Neural crest cell (in vitro differentiated cells): Measurements from ENCODE around the gene FICD. TPM values are rescaled to one million over a fixed set of nuclear protein-coding genes. Genes with fewer than 3 reads are reported as not detected.

ENCODE experiments used
- DNase-seq: peaks from one replicate; pipeline ENCODE4 v3.0.0; 2021; ENCODE audit warnings: low read depth, mixed read lengths, low spot score
- H3K27ac Mint-ChIP-seq: one replicate; pipeline ENCODE4 v1.8.0; 2021; ENCODE audit warnings: mild to moderate bottlenecking, mixed read lengths; ENCODE audit not compliant: unreplicated experiment
- H3K27me3 Mint-ChIP-seq: 2 replicates; pipeline ENCODE4 v1.8.0; 2021; ENCODE audit warnings: low read depth, mild to moderate bottlenecking, mixed read lengths
- H3K36me3 Mint-ChIP-seq: 2 replicates; pipeline ENCODE4 v1.8.0; 2021; ENCODE audit warnings: low read depth, mild to moderate bottlenecking, mixed read lengths
- H3K4me1 Mint-ChIP-seq: 2 replicates; pipeline ENCODE4 v1.8.0; 2021; ENCODE audit warnings: mixed read lengths
- H3K4me3 Mint-ChIP-seq: one replicate; pipeline ENCODE4 v1.8.0; 2021; ENCODE audit warnings: mild to moderate bottlenecking, mixed read lengths
- H3K9me3 Mint-ChIP-seq: 2 replicates; pipeline ENCODE4 v1.8.0; 2021; ENCODE audit warnings: mixed read lengths
- CTCF ChIP-seq: fragments of 200-600 bp; sonication (generic); conservative IDR thresholded peaks from 2 replicates; pipeline ENCODE4 v1.5.0; 2021; ENCODE audit warnings: antibody characterized with exemption, mild to moderate bottlenecking
- total RNA-seq: library from RNA; stranded (reverse); gene quantifications from 2 replicates; pipeline ENCODE4 v1.2.1, GENCODE V29; 2021

Gene FICD
- total RNA-seq, 1 donor from 2014 or later: 2.9 TPM

GRCh38 chr12:108495054-108495453, 20.0 kb upstream of the FICD start:
- peak; percentile 69 for TF ChIP-seq CTCF
- peaks cover 65% of the 10 kb centered on the region for H3K27me3 Mint-ChIP-seq

DNA sequence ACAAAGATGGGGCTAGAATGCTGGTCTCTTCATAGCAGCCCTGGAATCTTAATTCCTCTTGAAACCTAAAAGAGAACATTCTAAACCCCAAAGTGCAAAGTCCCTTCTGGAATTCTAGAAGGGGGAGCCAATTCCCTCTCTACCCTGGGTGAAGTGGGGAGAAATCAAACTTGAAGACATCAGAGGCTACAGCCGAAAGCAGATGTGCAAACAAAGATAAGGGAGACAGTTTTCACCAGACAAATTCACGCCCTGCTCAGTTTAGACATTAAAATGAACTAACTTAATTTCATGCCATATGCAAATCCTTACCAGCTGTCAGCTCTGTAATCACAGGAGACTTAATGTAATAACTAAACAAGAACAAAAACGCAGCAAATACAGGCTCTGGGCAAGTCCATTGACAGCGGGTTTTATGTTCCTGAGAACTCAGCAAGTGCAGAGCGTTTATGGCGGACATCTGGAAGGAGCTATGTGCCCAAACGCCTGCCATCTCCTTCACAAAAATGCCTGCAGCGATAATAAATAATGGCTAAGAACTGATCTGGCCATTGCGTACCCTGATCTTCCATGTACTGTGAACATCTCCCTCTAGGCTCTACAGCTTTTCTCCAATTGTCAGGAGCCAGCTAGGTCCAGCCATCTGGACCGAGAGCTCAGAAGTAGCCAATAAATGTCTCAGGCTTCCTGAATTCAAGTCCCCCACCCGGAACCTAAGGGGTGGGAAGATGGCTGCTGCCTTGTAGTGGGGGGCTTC, 19.1 kb upstream of the FICD start:
- Mint-ChIP-seq H3K9me3 (peaks cover 2% of the 10 kb centered on the region), H3K27ac (no peak overlapping the region)

More at GRCh38 chr12:108495054-108495453, 20.0 kb upstream of the FICD start:
- Mint-ChIP-seq H3K9me3 (peaks cover 2% of the 10 kb centered on the region), H3K4me3 (no peak overlapping the region), H3K4me1 (no peaks in the 10 kb centered on the region), H3K36me3 (no peaks in the 10 kb centered on the region), H3K27ac (no peak overlapping the region)
- peak; percentile 43 for DNase-seq

DNA sequence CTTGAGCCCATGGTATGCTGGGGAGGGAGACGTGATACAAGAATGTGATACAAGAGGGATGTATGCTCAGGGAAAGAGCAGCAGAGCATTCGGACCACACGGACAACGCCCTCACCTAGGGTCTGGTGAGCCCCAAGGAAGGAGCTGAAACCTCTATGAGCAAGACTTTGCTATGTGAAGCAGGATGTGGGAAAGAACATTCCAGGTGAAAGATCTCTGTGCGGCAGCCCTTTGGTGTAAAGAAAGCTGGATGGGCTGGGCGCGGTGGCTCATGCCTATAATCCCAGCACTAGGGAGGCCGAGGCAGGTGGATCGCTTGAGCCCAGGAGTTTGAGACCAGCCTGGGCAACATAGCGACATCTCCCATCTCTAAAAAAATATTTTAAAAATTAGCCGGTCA, 16.9 kb upstream of the FICD start:
- no peak overlapping the region for H3K4me3 Mint-ChIP-seq
- H3K4me1 Mint-ChIP-seq: no peaks in the 10 kb centered on the region
- H3K27me3 Mint-ChIP-seq: peaks cover 49% of the 10 kb centered on the region
- no peak for DNase-seq
- H3K9me3 Mint-ChIP-seq: peaks cover 6% of the 10 kb centered on the region
- no peak for TF ChIP-seq CTCF
- H3K27ac Mint-ChIP-seq: peak overlapping the region; percentile 35
- peaks cover 3% of the 10 kb centered on the region for H3K36me3 Mint-ChIP-seq

More for the DNA sequence above, 19.1 kb upstream of the FICD start:
- H3K4me1 Mint-ChIP-seq: no peaks in the 10 kb centered on the region
- no peak for DNase-seq
- TF ChIP-seq CTCF: no peak
- no peaks in the 10 kb centered on the region for H3K36me3 Mint-ChIP-seq
- no peak overlapping the region for H3K4me3 Mint-ChIP-seq
- peaks cover 58% of the 10 kb centered on the region for H3K27me3 Mint-ChIP-seq

DNA sequence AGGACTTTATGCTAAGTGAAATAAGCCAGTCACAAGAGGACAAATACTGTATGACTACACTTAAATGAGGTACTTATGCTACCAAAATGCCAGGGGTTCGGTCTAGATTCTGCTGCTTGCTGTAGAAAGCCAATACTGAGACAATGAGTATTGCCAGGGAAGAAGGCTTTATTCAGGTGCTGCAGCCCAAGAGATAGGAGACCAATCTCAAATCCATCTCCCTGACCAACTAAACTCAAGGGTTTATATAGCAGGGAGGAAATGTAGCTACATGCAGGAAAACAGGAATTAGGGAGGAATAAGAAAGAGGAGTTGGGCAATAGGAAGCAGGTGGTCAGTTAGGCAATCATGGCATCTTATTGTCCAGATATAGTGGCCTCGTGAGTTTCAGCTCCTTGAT, 12.2 kb upstream of the FICD start:
- Mint-ChIP-seq H3K27me3 (peaks cover 38% of the 10 kb centered on the region), H3K9me3 (peaks cover 8% of the 10 kb centered on the region)

DNA sequence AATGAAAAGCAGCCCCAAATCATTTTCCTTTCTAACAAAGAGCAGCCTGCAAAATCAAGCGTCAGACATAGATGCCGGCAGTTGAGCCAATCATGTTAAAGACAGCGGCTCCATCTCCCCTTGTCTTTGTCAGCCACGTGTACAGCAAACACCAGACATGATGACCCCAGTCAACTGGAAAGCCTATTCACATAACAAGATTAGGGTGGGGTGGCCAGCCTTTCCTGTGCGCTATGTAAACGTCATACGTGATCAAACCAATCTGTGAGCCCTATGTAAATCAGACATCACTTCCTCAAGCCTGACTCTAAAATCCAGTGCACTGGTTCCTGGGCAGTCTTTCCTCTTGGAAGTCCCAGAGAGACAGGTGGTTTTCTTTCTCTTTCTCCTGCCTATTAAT, 9.9 kb upstream of the FICD start:
- peaks cover 3% of the 10 kb centered on the region for H3K36me3 Mint-ChIP-seq
- TF ChIP-seq CTCF: no peak
- DNase-seq: no peak
- H3K27ac Mint-ChIP-seq: no peak overlapping the region
- H3K9me3 Mint-ChIP-seq: peaks cover 8% of the 10 kb centered on the region
- H3K4me3 Mint-ChIP-seq: no peak overlapping the region
- no peaks in the 10 kb centered on the region for H3K4me1 Mint-ChIP-seq
- peaks cover 39% of the 10 kb centered on the region for H3K27me3 Mint-ChIP-seq

More for the DNA sequence above, 12.2 kb upstream of the FICD start:
- no peak for DNase-seq
- peaks cover 3% of the 10 kb centered on the region for H3K36me3 Mint-ChIP-seq
- TF ChIP-seq CTCF: no peak
- H3K27ac Mint-ChIP-seq: no peak overlapping the region
- H3K4me3 Mint-ChIP-seq: no peak overlapping the region
- H3K4me1 Mint-ChIP-seq: no peaks in the 10 kb centered on the region
